ENCODE data around the gene AHNAK.

- TF ChIP-seq POLR2A (IDR thresholded peaks at IDR 0.05): no peak
- TF ChIP-seq CTCF (IDR thresholded peaks at IDR 0.05): no peak
These were observed 124.6 kb downstream of the AHNAK start for GRCh38 chr11:62421996-62422395.
